ENCODE measurements around the gene TOE1.
A peak's percentile ranks its signal among the peaks of the same experiment; 100 is the strongest.
"Not testable (repeated sequence)": the region's sequence is repeated elsewhere in the genome, so short reads cannot be mapped to it uniquely, and the experiment has no call there.

Gene TOE1

DNA sequence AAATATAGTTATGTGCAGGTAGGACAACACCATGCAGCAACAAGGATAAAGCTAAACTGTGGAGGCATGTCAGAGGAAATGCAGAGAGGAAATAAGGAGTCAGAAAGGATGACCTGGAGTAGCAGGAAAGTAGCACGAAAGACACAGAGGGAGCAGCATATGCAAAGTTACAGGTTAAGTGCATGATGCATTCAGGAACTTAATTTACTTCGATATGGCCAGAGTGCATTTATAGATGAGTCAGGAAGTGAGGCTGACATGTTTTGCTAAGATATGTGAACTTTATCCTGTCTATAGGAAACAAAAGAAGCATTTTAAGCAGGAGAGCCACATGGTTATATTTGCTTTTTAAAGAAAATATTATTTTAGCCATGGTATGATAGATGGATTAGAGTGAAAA is 15.7 kb downstream of the TOE1 start:
- no peak for DNase-seq (ENCODE audit: low read depth)
- no peak for TF ChIP-seq CTCF (IDR thresholded peaks at IDR 0.05; ENCODE audit: insufficient read depth, low read depth, low read length, missing control alignments)
- no peak overlapping the region for H3K4me3 ChIP-seq (ENCODE audit: low read depth, low read length)

- no peak for DNase-seq (ENCODE audit: low read depth)
- TF ChIP-seq CTCF (IDR thresholded peaks at IDR 0.05; ENCODE audit: insufficient read depth, low read depth, low read length, missing control alignments) = no peak
- H3K4me3 ChIP-seq (ENCODE audit: low read depth, low read length) = no peak overlapping the region
These were observed 16.2 kb downstream of the TOE1 start for GRCh38 chr1:45356186-45356585.

DNA sequence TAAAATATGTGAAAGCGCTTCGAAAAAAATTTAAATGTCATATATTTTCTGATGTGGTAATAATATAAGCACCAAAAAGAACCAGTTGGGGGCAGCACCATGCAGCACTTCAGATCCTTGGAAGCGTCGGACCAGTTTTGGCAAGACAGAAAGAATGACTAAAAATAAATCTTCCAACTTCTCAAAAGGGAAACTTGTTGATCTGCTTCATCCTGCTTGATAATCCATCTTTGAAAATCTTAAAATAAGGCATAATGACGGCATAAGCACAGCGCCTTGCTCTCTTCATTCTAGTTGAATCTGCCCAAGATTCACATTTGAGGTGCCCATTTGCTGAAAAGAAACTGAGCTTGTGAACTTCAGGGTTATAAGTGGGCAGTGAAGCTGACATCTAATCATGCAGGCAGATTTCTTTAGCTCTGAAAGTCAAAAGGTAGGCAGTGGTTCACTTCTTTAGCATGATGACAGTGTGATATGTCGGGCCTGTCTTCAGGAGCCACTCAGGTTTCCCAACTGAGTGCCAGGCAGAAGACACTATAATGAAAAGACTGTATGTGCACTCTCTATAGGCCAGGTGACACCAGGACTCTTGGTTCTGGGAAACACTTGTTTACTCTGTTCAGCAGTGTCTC is 20.0 kb downstream of the TOE1 start:
- peak; percentile 53 for TF ChIP-seq CTCF (IDR thresholded peaks at IDR 0.05; ENCODE audit: insufficient read depth, low read depth, low read length, missing control alignments)
- no peak overlapping the region for H3K4me3 ChIP-seq (ENCODE audit: low read depth, low read length)
- DNase-seq (ENCODE audit: low read depth) = peak; percentile 78

DNA sequence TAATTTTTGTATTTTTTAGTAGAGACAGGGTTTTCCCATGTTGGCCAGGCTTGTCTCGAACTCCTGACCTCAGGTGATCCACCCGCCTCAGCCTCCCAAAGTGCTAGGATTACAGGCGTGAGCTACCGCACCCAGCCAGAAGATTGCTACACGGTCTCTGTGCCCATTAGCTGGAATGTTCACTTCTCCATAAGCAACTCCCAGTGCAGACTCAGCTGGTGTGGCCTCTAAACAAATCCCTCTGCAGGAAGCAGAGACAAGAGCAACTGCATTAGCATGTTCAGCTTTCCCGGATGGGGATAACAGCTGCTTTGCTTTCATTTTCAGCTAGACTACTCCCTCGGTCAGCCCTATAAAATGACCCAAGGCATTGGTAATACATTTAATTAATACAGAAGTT is 21.0 kb downstream of the TOE1 start:
- not testable (repeated sequence) for H3K4me3 ChIP-seq (ENCODE audit: low read depth, low read length); DNase-seq (ENCODE audit: low read depth)

- DNase-seq (ENCODE audit: low read depth) = no peak
- TF ChIP-seq CTCF (IDR thresholded peaks at IDR 0.05; ENCODE audit: insufficient read depth, low read depth, low read length, missing control alignments) = no peak
- no peak overlapping the region for H3K4me3 ChIP-seq (ENCODE audit: low read depth, low read length)
These were observed 24.3 kb downstream of the TOE1 start for GRCh38 chr1:45364294-45364693.

- DNase-seq (ENCODE audit: low read depth) = peak; percentile 77
- no peak for TF ChIP-seq CTCF (IDR thresholded peaks at IDR 0.05; ENCODE audit: insufficient read depth, low read depth, low read length, missing control alignments)
- no peak overlapping the region for H3K4me3 ChIP-seq (ENCODE audit: low read depth, low read length)
These were observed 25.1 kb downstream of the TOE1 start for GRCh38 chr1:45365051-45365450.

DNA sequence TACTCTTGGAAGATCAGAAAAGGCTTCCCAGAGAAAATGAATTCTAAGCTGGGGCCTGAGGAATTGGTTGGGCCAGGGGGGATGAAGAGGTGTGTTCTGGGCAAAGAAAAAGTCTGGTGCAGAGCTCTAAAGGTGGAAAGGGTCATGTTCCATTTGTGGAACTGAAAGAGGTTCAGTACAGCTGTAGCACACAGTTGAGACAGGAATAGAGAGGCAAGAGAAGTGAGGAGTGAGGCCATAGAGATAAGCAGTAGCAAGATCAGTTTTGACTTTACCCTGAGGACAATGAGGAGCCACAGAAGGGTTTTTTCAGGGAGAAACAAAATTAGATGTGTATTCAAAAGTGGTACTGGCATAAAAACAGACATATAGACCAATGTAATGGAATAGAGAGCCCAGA is 30.6 kb downstream of the TOE1 start:
- DNase-seq (ENCODE audit: low read depth) = peak; percentile 69
- H3K4me3 ChIP-seq (ENCODE audit: low read depth, low read length) = no peak overlapping the region
- no peak for TF ChIP-seq CTCF (IDR thresholded peaks at IDR 0.05; ENCODE audit: insufficient read depth, low read depth, low read length, missing control alignments)

Measured in GM12865 (cell line).